Osteocyte (in vitro differentiated cells): ENCODE data around the gene ARHGEF19. TPM values are rescaled to one million over a fixed set of nuclear protein-coding genes. Genes with fewer than 3 reads are reported as not detected.

Experiments used
- DNase-seq: peaks from one replicate; pipeline ENCODE4 v3.0.0; 2021; ENCODE audit warnings: mixed read lengths; ENCODE audit not compliant: unreplicated experiment; ENCODE audit errors: extremely low spot score
- H3K27ac Mint-ChIP-seq: one replicate; pipeline ENCODE4 v1.8.0; 2021; ENCODE audit warnings: mild to moderate bottlenecking, mixed read lengths; ENCODE audit not compliant: unreplicated experiment
- H3K27me3 Mint-ChIP-seq: one replicate; pipeline ENCODE4 v1.8.0; 2021; ENCODE audit warnings: mixed read lengths; ENCODE audit not compliant: unreplicated experiment
- H3K36me3 Mint-ChIP-seq: one replicate; pipeline ENCODE4 v1.8.0; 2021; ENCODE audit warnings: mixed read lengths; ENCODE audit not compliant: unreplicated experiment
- H3K4me1 Mint-ChIP-seq: one replicate; pipeline ENCODE4 v1.8.0; 2021; ENCODE audit warnings: mixed read lengths; ENCODE audit not compliant: unreplicated experiment
- H3K4me3 Mint-ChIP-seq: one replicate; pipeline ENCODE4 v1.8.0; 2021; ENCODE audit warnings: mild to moderate bottlenecking, moderate library complexity, mixed read lengths; ENCODE audit not compliant: unreplicated experiment
- H3K9me3 Mint-ChIP-seq: one replicate; pipeline ENCODE4 v1.8.0; 2021; ENCODE audit warnings: mixed read lengths; ENCODE audit not compliant: unreplicated experiment
- total RNA-seq: library from RNA; stranded (reverse); gene quantifications from 2 replicates; pipeline ENCODE4 v1.2.1, GENCODE V29; 2021
- TF ChIP-seq, protein P1 (sequence below): fragments of 200-600 bp; sonication (generic); IDR thresholded peaks from 2 replicates; pipeline ENCODE4 v1.5.0; 2021; ENCODE audit warnings: antibody characterized with exemption, mild to moderate bottlenecking, moderate library complexity

ARHGEF19 gene
- total RNA-seq, 1 donor from 2014 or later, result 8.5 TPM

GRCh38 chr1:16195518-16195905 lies 16.9 kb downstream of the ARHGEF19 start:
- DNase-seq, result no peak
- TF ChIP-seq, protein P1, sequence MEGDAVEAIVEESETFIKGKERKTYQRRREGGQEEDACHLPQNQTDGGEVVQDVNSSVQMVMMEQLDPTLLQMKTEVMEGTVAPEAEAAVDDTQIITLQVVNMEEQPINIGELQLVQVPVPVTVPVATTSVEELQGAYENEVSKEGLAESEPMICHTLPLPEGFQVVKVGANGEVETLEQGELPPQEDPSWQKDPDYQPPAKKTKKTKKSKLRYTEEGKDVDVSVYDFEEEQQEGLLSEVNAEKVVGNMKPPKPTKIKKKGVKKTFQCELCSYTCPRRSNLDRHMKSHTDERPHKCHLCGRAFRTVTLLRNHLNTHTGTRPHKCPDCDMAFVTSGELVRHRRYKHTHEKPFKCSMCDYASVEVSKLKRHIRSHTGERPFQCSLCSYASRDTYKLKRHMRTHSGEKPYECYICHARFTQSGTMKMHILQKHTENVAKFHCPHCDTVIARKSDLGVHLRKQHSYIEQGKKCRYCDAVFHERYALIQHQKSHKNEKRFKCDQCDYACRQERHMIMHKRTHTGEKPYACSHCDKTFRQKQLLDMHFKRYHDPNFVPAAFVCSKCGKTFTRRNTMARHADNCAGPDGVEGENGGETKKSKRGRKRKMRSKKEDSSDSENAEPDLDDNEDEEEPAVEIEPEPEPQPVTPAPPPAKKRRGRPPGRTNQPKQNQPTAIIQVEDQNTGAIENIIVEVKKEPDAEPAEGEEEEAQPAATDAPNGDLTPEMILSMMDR, result no peak
- peaks cover 8% of the 10 kb centered on the region for H3K4me1 Mint-ChIP-seq
- H3K4me3 Mint-ChIP-seq, result no peak overlapping the region
- H3K9me3 Mint-ChIP-seq, result no peaks in the 10 kb centered on the region
- no peak overlapping the region for H3K27ac Mint-ChIP-seq
- no peaks in the 10 kb centered on the region for H3K27me3 Mint-ChIP-seq
- H3K36me3 Mint-ChIP-seq, result peaks cover 10% of the 10 kb centered on the region

DNA sequence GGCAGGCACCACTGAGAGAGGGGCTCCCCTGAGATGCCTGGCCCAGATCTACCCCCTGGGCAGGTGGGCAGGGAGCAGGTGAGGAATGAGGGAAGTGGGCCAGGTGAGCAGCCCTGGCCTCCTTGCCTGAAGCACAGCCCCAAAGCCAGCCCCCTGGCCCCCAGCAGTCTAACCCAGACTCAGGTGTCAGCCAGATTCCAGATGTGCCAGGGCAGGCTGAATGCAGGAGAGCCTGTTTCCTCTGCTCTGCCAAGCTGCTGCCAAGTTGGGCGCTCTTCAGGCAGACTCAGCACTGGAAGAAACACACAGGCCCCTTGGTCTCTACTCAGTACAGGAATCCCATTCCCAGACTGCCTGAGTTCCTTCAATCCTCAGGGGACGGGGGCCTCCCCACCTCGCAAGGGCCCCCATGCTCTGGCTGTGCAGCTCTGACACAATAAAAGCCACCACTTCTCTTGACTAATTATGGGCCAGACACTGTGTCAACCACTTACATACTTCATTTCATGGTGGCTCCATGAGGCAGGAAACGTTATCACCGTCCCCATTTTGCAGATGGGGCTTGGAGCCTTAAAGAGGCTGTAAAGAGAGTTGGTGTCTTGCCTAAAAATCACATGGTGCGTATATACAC lies 20.4 kb downstream of the ARHGEF19 start:
- H3K4me1 Mint-ChIP-seq, result peaks cover 36% of the 10 kb centered on the region
- no peaks in the 10 kb centered on the region for H3K36me3 Mint-ChIP-seq
- DNase-seq, result no peak
- no peak overlapping the region for H3K27ac Mint-ChIP-seq
- H3K4me3 Mint-ChIP-seq, result no peak overlapping the region
- no peaks in the 10 kb centered on the region for H3K9me3 Mint-ChIP-seq
- TF ChIP-seq, protein P1, result no peak
- no peaks in the 10 kb centered on the region for H3K27me3 Mint-ChIP-seq

- no peak overlapping the region for H3K4me3 Mint-ChIP-seq
- no peaks in the 10 kb centered on the region for H3K36me3 Mint-ChIP-seq
- TF ChIP-seq, protein P1, result no peak
- peaks cover 36% of the 10 kb centered on the region for H3K4me1 Mint-ChIP-seq
- DNase-seq, result no peak
- H3K27ac Mint-ChIP-seq, result no peak overlapping the region
- no peaks in the 10 kb centered on the region for H3K27me3 Mint-ChIP-seq
- H3K9me3 Mint-ChIP-seq, result no peaks in the 10 kb centered on the region
Observed at GRCh38 chr1:16191309-16191708, 21.1 kb downstream of the ARHGEF19 start.

- DNase-seq, result no peak
- TF ChIP-seq, protein P1, result no peak
- H3K9me3 Mint-ChIP-seq, result no peaks in the 10 kb centered on the region
- H3K36me3 Mint-ChIP-seq, result no peaks in the 10 kb centered on the region
- H3K27ac Mint-ChIP-seq, result no peak overlapping the region
- no peak overlapping the region for H3K4me3 Mint-ChIP-seq
- H3K27me3 Mint-ChIP-seq, result no peaks in the 10 kb centered on the region
- H3K4me1 Mint-ChIP-seq, result peaks cover 36% of the 10 kb centered on the region
Observed at GRCh38 chr1:16189921-16190621, 22.4 kb downstream of the ARHGEF19 start.

DNA sequence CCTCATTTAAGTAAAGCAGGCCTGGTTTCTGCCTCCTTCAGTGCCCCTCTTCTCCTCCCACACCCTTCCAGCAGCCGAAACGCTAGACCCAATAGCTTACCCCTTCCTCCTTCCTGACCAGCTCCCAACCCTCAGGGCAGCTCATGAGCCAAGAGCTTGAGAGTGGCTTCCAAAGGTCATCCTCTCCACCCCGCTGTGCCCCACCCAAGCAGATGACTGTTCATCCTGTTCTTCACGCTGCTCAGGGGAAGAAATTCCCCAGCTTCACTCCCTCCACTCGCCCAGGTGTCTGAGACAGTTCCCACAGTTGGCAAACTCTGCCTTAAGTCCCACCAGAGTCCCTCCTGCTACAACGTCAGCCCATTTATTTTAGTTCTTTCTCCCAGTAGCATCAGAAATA lies 23.4 kb downstream of the ARHGEF19 start:
- H3K27ac Mint-ChIP-seq, result peak overlapping the region; percentile 40
- no peak overlapping the region for H3K4me3 Mint-ChIP-seq
- no peak for DNase-seq
- no peaks in the 10 kb centered on the region for H3K9me3 Mint-ChIP-seq
- H3K27me3 Mint-ChIP-seq, result no peaks in the 10 kb centered on the region
- peaks cover 42% of the 10 kb centered on the region for H3K4me1 Mint-ChIP-seq
- H3K36me3 Mint-ChIP-seq, result no peaks in the 10 kb centered on the region
- TF ChIP-seq, protein P1, result no peak
